Thyroid gland (tissue), 4 donors: ENCODE data around the gene OR51B5.

ENCODE experiments used
- CTCF ChIP-seq, 6 experiments: fragments of 200-600 bp in 3 of 6; fragments of 450-650 bp in 3 of 6; sonication (generic) in 3 of 6; IDR thresholded peaks; one replicate each; pipeline ENCODE4 v1.5.1; 2016 to 2019; ENCODE audit warnings: antibody characterized with exemption in 6 of 6, mild to moderate bottlenecking in 2 of 6, inconsistent platforms in 1 of 6, moderate library complexity in 1 of 6
- POLR2A ChIP-seq, 2 donors: fragments of 450-650 bp; IDR thresholded peaks; one replicate each; pipeline ENCODE4 v1.6.1; 2017; ENCODE audit warnings: antibody characterized with exemption in 2 of 2, mild to moderate bottlenecking in 2 of 2, moderate library complexity in 1 of 2

- TF ChIP-seq POLR2A (IDR thresholded peaks at IDR 0.05) (no peak), CTCF (IDR thresholded peaks at IDR 0.05) (no peak)
Observed at GRCh38 chr11:5298451-5298850, 44.9 kb downstream of the OR51B5 start.
